HL-60 (cell line): ENCODE measurements around the gene CATSPERD.

ENCODE experiments used
- DNase-seq, 2 experiments: peaks; one replicate each; pipeline ENCODE4 v3.0.0-alpha.2; 2010 to 2020; ENCODE audit warnings: low read depth in 1 of 2, low spot score in 1 of 2
- H3K27ac ChIP-seq: fragments of 250-450 bp; sonication (Bioruptor Pico); replicated peaks from 2 replicates; pipeline ENCODE4 v1.5.1; 2020; ENCODE audit warnings: mild to moderate bottlenecking, moderate library complexity
- H3K27me3 ChIP-seq: fragments of 250-450 bp; sonication (Bioruptor Pico); 2 replicates; pipeline ENCODE4 v1.5.1; 2021; ENCODE audit warnings: mild to moderate bottlenecking, moderate library complexity; ENCODE audit not compliant: insufficient read depth, poor library complexity, severe bottlenecking
- H3K4me3 ChIP-seq: replicated peaks from 2 replicates; pipeline ENCODE4 v1.5.1; 2011; ENCODE audit warnings: mild to moderate bottlenecking, control low read depth, low read length; ENCODE audit not compliant: insufficient read depth
- GABPA ChIP-seq: IDR thresholded peaks from 2 replicates; pipeline ENCODE4 v1.6.1; 2012; ENCODE audit warnings: low read depth
- POLR2AphosphoS5 ChIP-seq: IDR thresholded peaks from 2 replicates; pipeline ENCODE4 v1.6.1; 2012; ENCODE audit warnings: low read depth
- REST ChIP-seq: IDR thresholded peaks from 2 replicates; pipeline ENCODE4 v1.6.1; 2012; ENCODE audit warnings: low read depth; ENCODE audit not compliant: insufficient replicate concordance
- SPI1 ChIP-seq: IDR thresholded peaks from 2 replicates; pipeline ENCODE4 v1.6.1; 2012; ENCODE audit warnings: low read depth, mild to moderate bottlenecking, borderline replicate concordance
- TF ChIP-seq, protein P1 (sequence below): IDR thresholded peaks from one replicate; pipeline ENCODE4 v1.5.1; 2011; ENCODE audit warnings: low read length, control low read depth, inconsistent platforms; ENCODE audit not compliant: insufficient read depth

Gene CATSPERD

GRCh38 chr19:5683177-5683886 is 37.1 kb upstream of the CATSPERD start:
- no peak overlapping the region for H3K27ac ChIP-seq

GRCh38 chr19:5684694-5685430 is 35.6 kb upstream of the CATSPERD start:
- H3K4me3 ChIP-seq = no peak overlapping the region
- no peak overlapping the region for H3K27ac ChIP-seq
- no peaks in the 10 kb centered on the region for H3K27me3 ChIP-seq
- DNase-seq = no peak
- TF ChIP-seq GABPA = no peak
- no peak for TF ChIP-seq REST
- no peak for TF ChIP-seq POLR2AphosphoS5
- TF ChIP-seq SPI1 = no peak
- TF ChIP-seq, protein P1, sequence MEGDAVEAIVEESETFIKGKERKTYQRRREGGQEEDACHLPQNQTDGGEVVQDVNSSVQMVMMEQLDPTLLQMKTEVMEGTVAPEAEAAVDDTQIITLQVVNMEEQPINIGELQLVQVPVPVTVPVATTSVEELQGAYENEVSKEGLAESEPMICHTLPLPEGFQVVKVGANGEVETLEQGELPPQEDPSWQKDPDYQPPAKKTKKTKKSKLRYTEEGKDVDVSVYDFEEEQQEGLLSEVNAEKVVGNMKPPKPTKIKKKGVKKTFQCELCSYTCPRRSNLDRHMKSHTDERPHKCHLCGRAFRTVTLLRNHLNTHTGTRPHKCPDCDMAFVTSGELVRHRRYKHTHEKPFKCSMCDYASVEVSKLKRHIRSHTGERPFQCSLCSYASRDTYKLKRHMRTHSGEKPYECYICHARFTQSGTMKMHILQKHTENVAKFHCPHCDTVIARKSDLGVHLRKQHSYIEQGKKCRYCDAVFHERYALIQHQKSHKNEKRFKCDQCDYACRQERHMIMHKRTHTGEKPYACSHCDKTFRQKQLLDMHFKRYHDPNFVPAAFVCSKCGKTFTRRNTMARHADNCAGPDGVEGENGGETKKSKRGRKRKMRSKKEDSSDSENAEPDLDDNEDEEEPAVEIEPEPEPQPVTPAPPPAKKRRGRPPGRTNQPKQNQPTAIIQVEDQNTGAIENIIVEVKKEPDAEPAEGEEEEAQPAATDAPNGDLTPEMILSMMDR = no peak

More at GRCh38 chr19:5683177-5683886, 37.1 kb upstream of the CATSPERD start:
- TF ChIP-seq REST (no peak), POLR2AphosphoS5 (no peak), GABPA (no peak), SPI1 (no peak)
- TF ChIP-seq, protein P1 = no peak
- Histone ChIP-seq H3K4me3 (no peak overlapping the region), H3K27me3 (no peaks in the 10 kb centered on the region)
- DNase-seq = no peak

DNA sequence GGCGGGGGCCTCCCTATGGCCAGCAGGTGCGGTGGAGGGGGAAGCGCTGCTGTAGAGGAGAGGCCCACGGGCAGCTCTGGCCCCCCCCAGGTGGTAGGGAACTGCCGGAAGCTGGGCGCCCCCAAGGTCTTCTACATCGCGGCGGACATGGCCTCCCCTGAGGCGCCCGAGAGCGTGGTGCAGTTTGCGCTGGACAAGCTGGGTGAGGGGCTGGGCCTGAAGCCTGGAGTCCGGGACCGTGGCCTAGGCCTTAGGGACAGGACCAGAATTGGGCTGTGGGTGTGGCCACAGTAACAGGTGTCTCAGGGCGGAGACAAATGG is 34.2 kb upstream of the CATSPERD start:
- H3K27ac ChIP-seq = peak overlapping the region; percentile 69; the same call in 1 of the 2 replicates
- DNase-seq = no peak
- H3K4me3 ChIP-seq = peak overlapping the region; percentile 70
- TF ChIP-seq POLR2AphosphoS5 = no peak
- no peak for TF ChIP-seq GABPA
- TF ChIP-seq SPI1 = no peak
- no peak for TF ChIP-seq REST
- TF ChIP-seq, protein P1 = no peak
- H3K27me3 ChIP-seq = no peaks in the 10 kb centered on the region
